SH-SY5Y (cell line): ENCODE measurements around the gene NAGA.

Source experiments
- GATA2 ChIP-seq: IDR thresholded peaks from 2 replicates; pipeline ENCODE4 v1.6.1; 2011; ENCODE audit warnings: mild to moderate bottlenecking, low read depth, low read length
- GATA3 ChIP-seq: IDR thresholded peaks from 2 replicates; pipeline ENCODE4 v1.6.1; 2011; ENCODE audit warnings: low read depth, mild to moderate bottlenecking, low read length, moderate library complexity

GRCh38 chr22:42064629-42065028, 6.0 kb downstream of the NAGA start:
- TF ChIP-seq GATA2 (no peak), GATA3 (no peak)
